Measurements from ENCODE around the gene S100A5. TPM values are rescaled to one million over a fixed set of nuclear protein-coding genes. Genes with fewer than 3 reads are reported as not detected.
"Not testable (repeated sequence)": the region's sequence is repeated elsewhere in the genome, so short reads cannot be mapped to it uniquely, and the experiment has no call there.

Gene S100A5
- total RNA-seq, 4 donors from 2014 or later, result not detected

DNA sequence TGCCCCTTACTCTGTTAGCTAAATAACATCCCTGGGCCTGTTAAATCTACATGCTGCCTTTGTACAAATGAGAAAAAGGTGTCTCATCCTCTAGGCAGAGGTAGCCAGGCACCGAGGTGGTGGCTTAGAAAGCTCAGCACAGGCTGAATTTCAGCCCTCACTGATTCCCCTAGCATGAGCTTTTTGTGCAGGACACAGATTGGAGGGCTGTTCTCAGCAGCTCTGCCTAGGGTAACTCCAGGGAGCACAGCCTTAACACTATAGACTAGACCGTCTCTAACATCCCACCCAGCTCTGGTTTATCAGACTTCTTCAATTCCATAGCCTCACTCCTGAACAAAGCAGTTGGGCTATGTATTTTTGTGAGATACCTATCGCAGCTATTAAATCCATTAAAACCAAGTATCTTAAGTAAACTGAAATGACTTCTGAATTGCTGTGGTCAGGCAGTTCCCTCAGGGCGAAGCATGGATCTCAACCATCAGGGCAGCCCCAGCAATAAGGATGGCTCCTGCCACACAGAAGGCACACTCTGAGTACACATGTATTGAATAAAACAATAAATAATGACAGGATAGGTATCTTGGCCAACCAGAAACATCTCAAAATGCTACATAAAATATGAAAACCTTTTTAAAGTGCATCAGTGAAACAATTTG, 19.8 kb downstream of the S100A5 start:
- H3K27me3 ChIP-seq, result no peaks in the 10 kb centered on the region
- no peak for TF ChIP-seq CTCF (IDR thresholded peaks at IDR 0.05)
- no peak for TF ChIP-seq POLR2A (IDR thresholded peaks at IDR 0.05)
- no peak for TF ChIP-seq POLR2AphosphoS5 (IDR thresholded peaks at IDR 0.05)
- no peaks in the 10 kb centered on the region for H3K9me3 ChIP-seq
- no peaks in the 10 kb centered on the region for H3K36me3 ChIP-seq
- no peak for ATAC-seq
- no peak overlapping the region for H3K4me3 ChIP-seq
- WGBS, 2 donors (ENCODE audit: low coverage in 1 of 2), result 89% methylated on average over 3 to 4 of the region's 4 CpGs
- H3K4me1 ChIP-seq, result peaks cover 0 to 6% (median 0%) of the 10 kb centered on the region in 3 donors
- no peak overlapping the region for H3K27ac ChIP-seq

DNA sequence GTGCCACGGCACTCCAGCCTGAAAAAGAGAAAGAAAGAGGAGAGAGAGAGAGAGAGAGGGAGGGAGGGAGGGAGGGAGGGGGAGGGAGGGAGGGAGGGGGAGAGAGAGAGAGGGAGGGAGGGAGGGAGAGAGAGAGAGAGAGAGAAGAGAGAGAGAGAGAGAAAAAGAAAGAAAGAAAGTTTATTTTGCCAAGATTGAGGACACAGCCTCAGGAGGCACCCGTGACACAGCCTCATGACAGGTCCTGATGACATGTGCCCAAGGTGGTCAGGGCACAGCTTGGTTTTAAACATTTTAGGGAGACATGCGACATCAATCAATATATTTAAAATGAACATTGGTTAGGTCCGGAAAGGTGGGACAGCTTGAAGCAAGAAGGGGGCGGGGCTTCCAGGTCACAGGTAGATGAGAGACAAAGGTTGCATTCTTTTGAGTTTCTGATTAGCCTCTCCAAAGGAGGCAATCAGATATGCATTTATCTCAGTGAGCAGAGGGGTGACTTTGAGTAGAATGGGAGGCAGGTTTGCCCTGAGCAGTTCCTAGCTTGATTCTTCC, 20.5 kb downstream of the S100A5 start:
- not testable (repeated sequence) for H3K9me3 ChIP-seq, H3K4me1 ChIP-seq, H3K27ac ChIP-seq, ATAC-seq, H3K27me3 ChIP-seq, H3K4me3 ChIP-seq, H3K36me3 ChIP-seq
- 78 to 84% methylated on average over 4 to 5 of the region's 5 CpGs for WGBS, 2 donors (ENCODE audit: low coverage in 1 of 2)

GRCh38 chr1:153519242-153519641, 21.5 kb downstream of the S100A5 start:
- no peaks in the 10 kb centered on the region for H3K9me3 ChIP-seq
- no peak overlapping the region for H3K4me3 ChIP-seq
- no peak for ATAC-seq
- peaks cover 0 to 6% (median 0%) of the 10 kb centered on the region in 3 donors for H3K4me1 ChIP-seq
- no peaks in the 10 kb centered on the region for H3K36me3 ChIP-seq
- H3K27me3 ChIP-seq, result no peaks in the 10 kb centered on the region
- WGBS, 2 donors (ENCODE audit: low coverage in 1 of 2), result 80 to 96% methylated on average over 1 to 3 of the region's 3 CpGs
- TF ChIP-seq EP300 (IDR thresholded peaks at IDR 0.05), result no peak
- no peak overlapping the region for H3K27ac ChIP-seq

DNA sequence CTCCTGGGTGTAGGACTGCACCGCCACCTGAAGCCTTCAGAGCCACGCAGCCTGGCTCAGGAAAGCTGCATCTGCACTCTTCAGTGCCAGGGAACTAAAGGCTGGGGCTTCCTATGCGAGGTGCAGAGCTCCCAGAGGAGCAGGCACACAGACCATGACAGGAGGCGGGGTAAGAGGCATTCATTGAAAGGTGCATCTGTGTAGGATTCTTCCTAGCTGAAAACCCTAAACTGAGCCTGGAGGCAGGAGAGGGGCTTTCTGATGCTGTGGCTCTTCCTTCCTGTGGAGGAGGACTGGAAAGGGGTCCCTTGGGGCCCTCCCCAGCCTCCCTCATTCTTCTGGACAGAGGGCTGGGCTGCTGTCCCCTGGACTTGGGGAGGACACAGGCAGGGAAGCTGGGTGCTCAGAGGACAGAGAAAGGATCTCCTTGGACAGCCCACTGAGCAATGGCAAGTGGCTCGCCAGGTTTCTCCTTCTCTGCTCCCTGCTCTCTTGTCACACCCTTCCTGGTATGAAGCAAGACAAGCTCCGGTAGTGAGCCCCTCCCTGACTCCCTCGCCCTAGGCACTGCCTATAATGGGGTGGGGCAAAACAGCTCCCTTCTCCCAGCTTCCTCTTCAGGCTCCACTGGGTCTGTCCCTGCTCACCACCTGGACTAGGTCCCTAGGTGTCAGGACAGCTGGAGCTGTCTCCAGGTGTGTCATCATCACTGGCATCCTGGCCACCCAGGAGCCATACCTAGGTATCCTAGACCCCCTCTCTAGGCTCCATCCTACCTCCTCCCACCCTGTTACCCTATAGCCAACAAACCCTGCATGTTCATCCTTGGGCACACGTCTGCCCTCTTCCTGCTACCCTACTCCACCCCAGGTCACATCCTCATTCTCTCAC, 25.0 kb downstream of the S100A5 start:
- Histone ChIP-seq H3K27me3 (no peaks in the 10 kb centered on the region), H3K9me3 (no peaks in the 10 kb centered on the region), H3K36me3 (no peaks in the 10 kb centered on the region), H3K4me1 (peaks cover 0 to 12% (median 4%) of the 10 kb centered on the region in 3 donors), H3K4me3 (no peak overlapping the region), H3K27ac (no peak overlapping the region)
- 48 to 50% methylated on average over 1 to 4 of the region's 8 CpGs for WGBS, 2 donors (ENCODE audit: low coverage in 1 of 2)
- ATAC-seq, result peak; percentile 58
- no peak for TF ChIP-seq POLR2AphosphoS5 (IDR thresholded peaks at IDR 0.05)
- TF ChIP-seq CTCF (IDR thresholded peaks at IDR 0.05), result no peak
- no peak for TF ChIP-seq POLR2A (IDR thresholded peaks at IDR 0.05)
- no peak for TF ChIP-seq EP300 (IDR thresholded peaks at IDR 0.05)

DNA sequence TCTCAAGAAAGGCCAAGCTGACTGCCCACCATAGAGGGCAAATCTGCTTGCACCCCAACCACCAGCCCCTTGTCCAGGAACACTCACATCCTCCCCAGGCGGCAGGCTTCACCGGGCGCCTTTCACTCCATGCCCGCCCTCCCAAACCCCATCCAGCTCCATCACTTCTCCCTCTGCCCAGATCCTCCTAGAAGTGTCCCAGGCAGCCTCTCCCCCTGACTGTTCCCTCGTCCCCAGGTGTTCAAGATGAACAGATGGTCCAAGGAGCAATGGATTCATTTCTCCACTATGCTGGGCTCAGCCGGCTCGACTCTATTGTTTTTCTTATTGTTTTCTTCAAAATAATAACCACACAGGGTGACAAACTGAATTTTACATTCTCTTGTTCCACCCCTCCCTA, 27.1 kb downstream of the S100A5 start:
- H3K4me1 ChIP-seq, result peaks cover 0 to 16% (median 10%) of the 10 kb centered on the region in 3 donors
- H3K4me3 ChIP-seq, result no peak overlapping the region
- WGBS, 2 donors (ENCODE audit: low coverage in 1 of 2), result 92 to 97% methylated on average over 4 to 6 of the region's 7 CpGs
- ATAC-seq, result no peak
- no peaks in the 10 kb centered on the region for H3K27me3 ChIP-seq
- H3K36me3 ChIP-seq, result no peaks in the 10 kb centered on the region
- H3K9me3 ChIP-seq, result no peaks in the 10 kb centered on the region
- no peak for TF ChIP-seq EP300 (IDR thresholded peaks at IDR 0.05)
- TF ChIP-seq CTCF (IDR thresholded peaks at IDR 0.05), result no peak
- TF ChIP-seq POLR2A (IDR thresholded peaks at IDR 0.05), result no peak
- TF ChIP-seq POLR2AphosphoS5 (IDR thresholded peaks at IDR 0.05), result no peak
- H3K27ac ChIP-seq, result no peak overlapping the region

Measured in gastroesophageal sphincter (tissue), 4 donors.